Mesendoderm (in vitro differentiated cells): ENCODE measurements around the gene ATP6V1F.

Experiments used
- DNase-seq: peaks from one replicate; pipeline ENCODE4 v3.0.0; 2013
- H2AK5ac ChIP-seq: 2 replicates; pipeline ENCODE4 v1.6.1; 2013; ENCODE audit warnings: low read length, inconsistent platforms
- H2BK120ac ChIP-seq: 2 replicates; pipeline ENCODE4 v1.6.1; 2013; ENCODE audit warnings: low read depth, mild to moderate bottlenecking, low read length, moderate library complexity, mixed read lengths
- H2BK15ac ChIP-seq: replicated peaks from 2 replicates; pipeline ENCODE4 v1.6.1; 2013; ENCODE audit warnings: low read depth, mild to moderate bottlenecking, moderate library complexity
- H2BK5ac ChIP-seq: 2 replicates; pipeline ENCODE4 v1.6.1; 2013; ENCODE audit warnings: low read length, inconsistent platforms
- H3K18ac ChIP-seq: 2 replicates; pipeline ENCODE4 v1.6.1; 2013; ENCODE audit warnings: mild to moderate bottlenecking, low read length, mixed read lengths
- H3K23ac ChIP-seq: one replicate; pipeline ENCODE4 v1.6.1; 2013; ENCODE audit warnings: low read length
- H3K27ac ChIP-seq: 2 replicates; pipeline ENCODE4 v1.5.1; 2013; ENCODE audit warnings: low read depth, mild to moderate bottlenecking, inconsistent platforms, low read length, moderate library complexity
- H3K27me3 ChIP-seq: 2 replicates; pipeline ENCODE4 v1.6.1; 2013; ENCODE audit warnings: low read length, control low read depth, mild to moderate bottlenecking, inconsistent platforms; ENCODE audit not compliant: insufficient read depth, poor library complexity
- H3K36me3 ChIP-seq: 2 replicates; pipeline ENCODE4 v1.6.1; 2013; ENCODE audit warnings: low read length, inconsistent platforms; ENCODE audit not compliant: control insufficient read depth, insufficient read depth
- H3K4ac ChIP-seq: one replicate; pipeline ENCODE4 v1.6.1; 2013; ENCODE audit warnings: low read depth, mild to moderate bottlenecking, low read length, moderate library complexity
- H3K4me1 ChIP-seq: 2 replicates; pipeline ENCODE4 v1.6.1; 2013; ENCODE audit warnings: low read depth, low read length, inconsistent platforms; ENCODE audit not compliant: control insufficient read depth
- H3K4me2 ChIP-seq: 2 replicates; pipeline ENCODE4 v1.6.1; 2013; ENCODE audit warnings: low read length
- H3K4me3 ChIP-seq: 2 replicates; pipeline ENCODE4 v1.5.1; 2013; ENCODE audit warnings: mild to moderate bottlenecking, low read length
- H3K56ac ChIP-seq: one replicate; pipeline ENCODE4 v1.6.1; 2013; ENCODE audit warnings: low read length
- H3K79me1 ChIP-seq: 2 replicates; pipeline ENCODE4 v1.6.1; 2013; ENCODE audit warnings: low read length, inconsistent platforms
- H3K79me2 ChIP-seq: 2 replicates; pipeline ENCODE4 v1.6.1; 2013; ENCODE audit warnings: mild to moderate bottlenecking, low read length; ENCODE audit not compliant: control insufficient read depth, insufficient read depth
- H3K9ac ChIP-seq: 2 replicates; pipeline ENCODE4 v1.6.1; 2013; ENCODE audit warnings: low read length, inconsistent platforms
- H4K5ac ChIP-seq: one replicate; pipeline ENCODE4 v1.6.1; 2013; ENCODE audit warnings: low read length
- H4K8ac ChIP-seq: one replicate; pipeline ENCODE4 v1.6.1; 2013; ENCODE audit warnings: low read depth, mild to moderate bottlenecking, control low read depth, low read length, moderate library complexity
- WGBS: extraction: QIAGEN DNeasy Blood & Tissue Kit; methylation state at CpG from one replicate; pipeline ENCODE4 v1.1.7; 2013; ENCODE audit warnings: low lambda C conversion rate, missing lambda C conversion rate; ENCODE audit not compliant: insufficient coverage; ENCODE audit errors: extremely low coverage; 5-methylcytosine and 5-hydroxymethylcytosine counted together

Gene ATP6V1F

DNA sequence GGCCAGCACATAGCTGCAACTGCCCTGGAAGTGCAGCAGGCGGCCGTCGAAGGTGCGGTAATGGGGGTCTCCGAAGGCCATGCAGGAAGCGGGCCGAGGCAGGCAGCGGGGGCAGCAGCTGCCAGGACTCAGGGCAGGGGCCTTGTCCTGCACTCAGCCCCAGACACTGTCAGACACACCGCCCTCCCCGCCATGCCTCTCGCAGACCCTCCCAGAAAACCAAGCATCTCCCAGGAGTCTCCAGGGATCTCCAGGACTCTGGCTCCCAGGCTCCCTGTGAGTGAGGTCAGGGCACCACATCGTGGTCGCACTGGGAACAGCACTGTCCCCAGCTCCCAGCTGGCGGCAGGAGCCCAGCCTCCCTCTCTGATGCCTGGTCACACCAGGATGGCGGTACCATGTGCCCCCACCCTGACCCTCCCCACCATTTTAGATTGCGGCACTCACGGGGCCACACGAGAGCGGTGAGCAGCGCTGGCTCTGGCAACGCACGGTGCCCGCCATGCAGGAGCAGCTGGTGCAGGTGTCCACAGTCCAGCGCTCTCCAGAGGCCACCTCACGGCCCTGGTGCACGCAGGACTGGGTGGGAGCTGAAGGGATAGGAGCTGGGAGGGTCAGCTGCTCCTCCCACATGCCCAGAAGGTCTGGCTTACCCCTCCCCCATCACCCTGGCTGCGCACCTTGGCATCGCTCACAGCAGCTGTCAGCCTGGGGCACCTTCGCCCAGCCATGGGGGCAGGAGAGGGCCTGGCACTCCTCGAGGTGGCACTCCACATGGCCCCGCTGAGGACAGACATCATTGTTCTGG, 17.5 kb downstream of the ATP6V1F start:
- Histone ChIP-seq H3K27me3 (no peaks in the 10 kb centered on the region), H4K8ac (no peak overlapping the region), H3K18ac (no peak overlapping the region), H3K79me1 (no peaks in the 10 kb centered on the region), H2BK15ac (no peak overlapping the region), H3K9ac (peak overlapping the region; percentile 51), H3K4me1 (no peaks in the 10 kb centered on the region), H3K4me3 (no peak overlapping the region), H3K4ac (no peak overlapping the region), H3K23ac (no peak overlapping the region), H2AK5ac (no peak overlapping the region), H3K79me2 (no peaks in the 10 kb centered on the region), H3K56ac (peak overlapping the region; percentile 78), H2BK5ac (no peak overlapping the region), H3K36me3 (no peaks in the 10 kb centered on the region), H3K27ac (no peak overlapping the region), H2BK120ac (no peak overlapping the region), H3K4me2 (no peak overlapping the region), H4K5ac (no peak overlapping the region)
- no CpG with 5 or more reads among the region's 31 CpGs for WGBS
- DNase-seq = peak; percentile 91

GRCh38 chr7:128880791-128881457, 18.3 kb downstream of the ATP6V1F start:
- Histone ChIP-seq H3K27me3 (no peaks in the 10 kb centered on the region), H4K8ac (no peak overlapping the region), H3K4me2 (no peak overlapping the region), H3K4ac (no peak overlapping the region), H3K27ac (no peak overlapping the region), H2BK15ac (no peak overlapping the region), H3K79me1 (no peaks in the 10 kb centered on the region), H3K4me3 (no peak overlapping the region), H2BK5ac (no peak overlapping the region), H2AK5ac (no peak overlapping the region), H2BK120ac (no peak overlapping the region), H3K18ac (no peak overlapping the region), H3K56ac (no peak overlapping the region), H3K9ac (no peak overlapping the region), H3K36me3 (no peaks in the 10 kb centered on the region), H3K23ac (no peak overlapping the region), H3K79me2 (no peaks in the 10 kb centered on the region), H4K5ac (no peak overlapping the region), H3K4me1 (no peaks in the 10 kb centered on the region)
- no peak for DNase-seq
- WGBS = no CpG with 5 or more reads among the region's 11 CpGs

GRCh38 chr7:128881458-128882125, 18.9 kb downstream of the ATP6V1F start:
- Histone ChIP-seq H3K9ac (no peak overlapping the region), H3K4me2 (no peak overlapping the region), H2BK5ac (no peak overlapping the region), H4K8ac (no peak overlapping the region), H3K4me1 (no peaks in the 10 kb centered on the region), H3K23ac (no peak overlapping the region), H2AK5ac (no peak overlapping the region), H3K4ac (no peak overlapping the region), H2BK120ac (no peak overlapping the region), H2BK15ac (no peak overlapping the region), H3K18ac (no peak overlapping the region), H3K27ac (no peak overlapping the region), H3K56ac (no peak overlapping the region), H3K36me3 (no peaks in the 10 kb centered on the region), H4K5ac (no peak overlapping the region), H3K79me2 (no peaks in the 10 kb centered on the region), H3K79me1 (no peaks in the 10 kb centered on the region), H3K4me3 (no peak overlapping the region), H3K27me3 (no peaks in the 10 kb centered on the region)
- no CpG with 5 or more reads among the region's 10 CpGs for WGBS
- DNase-seq = no peak

DNA sequence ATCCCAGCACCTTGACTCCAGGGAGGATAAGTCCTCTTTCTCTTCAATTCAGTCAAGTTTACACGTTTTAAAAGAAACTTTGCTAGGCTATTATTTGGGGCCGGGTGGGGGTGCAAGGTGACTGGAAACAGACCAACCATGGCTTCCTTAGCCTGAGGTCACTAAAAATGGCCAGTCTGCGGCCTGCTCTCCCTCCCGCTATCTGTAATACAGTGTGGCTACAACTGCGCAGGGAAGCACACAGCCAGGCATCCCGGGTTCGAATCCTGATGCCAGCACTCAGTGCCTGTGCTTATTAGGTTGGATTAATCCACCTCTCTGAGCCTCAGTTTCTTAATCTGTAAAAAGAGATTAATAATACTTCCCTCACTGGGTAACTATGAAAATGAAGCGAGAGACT, 19.5 kb downstream of the ATP6V1F start:
- H4K5ac ChIP-seq = no peak overlapping the region
- H3K4me2 ChIP-seq = no peak overlapping the region
- H3K27me3 ChIP-seq = no peaks in the 10 kb centered on the region
- H3K4me1 ChIP-seq = no peaks in the 10 kb centered on the region
- H2BK15ac ChIP-seq = no peak overlapping the region
- H2BK5ac ChIP-seq = no peak overlapping the region
- H3K9ac ChIP-seq = no peak overlapping the region
- H3K27ac ChIP-seq = no peak overlapping the region
- no peak overlapping the region for H3K4ac ChIP-seq
- no peaks in the 10 kb centered on the region for H3K79me2 ChIP-seq
- H2BK120ac ChIP-seq = no peak overlapping the region
- no peak overlapping the region for H2AK5ac ChIP-seq
- H3K79me1 ChIP-seq = no peaks in the 10 kb centered on the region
- no peak overlapping the region for H3K23ac ChIP-seq
- no peaks in the 10 kb centered on the region for H3K36me3 ChIP-seq
- DNase-seq = no peak
- H3K4me3 ChIP-seq = no peak overlapping the region
- no peak overlapping the region for H3K18ac ChIP-seq
- no CpG with 5 or more reads among the region's 8 CpGs for WGBS
- no peak overlapping the region for H3K56ac ChIP-seq
- no peak overlapping the region for H4K8ac ChIP-seq

GRCh38 chr7:128883622-128884448, 21.2 kb downstream of the ATP6V1F start:
- DNase-seq = peak; percentile 83
- Histone ChIP-seq H4K5ac (no peak overlapping the region), H3K4me3 (no peak overlapping the region), H3K9ac (no peak overlapping the region), H3K18ac (no peak overlapping the region), H2BK15ac (no peak overlapping the region), H3K27ac (no peak overlapping the region), H3K4me2 (no peak overlapping the region), H3K36me3 (no peaks in the 10 kb centered on the region), H3K27me3 (no peaks in the 10 kb centered on the region), H3K4ac (no peak overlapping the region), H3K23ac (no peak overlapping the region), H3K79me2 (no peaks in the 10 kb centered on the region), H4K8ac (no peak overlapping the region), H2BK5ac (no peak overlapping the region), H3K79me1 (no peaks in the 10 kb centered on the region), H3K4me1 (no peaks in the 10 kb centered on the region), H2AK5ac (no peak overlapping the region), H3K56ac (no peak overlapping the region), H2BK120ac (no peak overlapping the region)
- whole genome bisulfite sequencing = no CpG with 5 or more reads among the region's 19 CpGs
